GM19025 (cell line): Measurements from ENCODE around the gene CTCF.

Experiments
- ATAC-seq: cut with Tn5 transposase; IDR thresholded peaks from one replicate; pipeline ENCODE4 v1.9.1; 2021; ENCODE audit warnings: mild to moderate bottlenecking, low read depth, moderate library complexity; ENCODE audit not compliant: unreplicated experiment

The CTCF gene

GRCh38 chr16:67675579-67675935 lies 113.2 kb downstream of the CTCF start:
- ATAC-seq: no peak

GRCh38 chr16:67675999-67676398 lies 113.7 kb downstream of the CTCF start:
- no peak for ATAC-seq

- ATAC-seq: no peak
Observed at GRCh38 chr16:67676516-67676915, 114.2 kb downstream of the CTCF start.

- ATAC-seq: no peak
Observed at GRCh38 chr16:67676939-67677338, 114.6 kb downstream of the CTCF start.

GRCh38 chr16:67677712-67678111 lies 115.4 kb downstream of the CTCF start:
- ATAC-seq: no peak

GRCh38 chr16:67678354-67679023 lies 116.2 kb downstream of the CTCF start:
- ATAC-seq: no peak

GRCh38 chr16:67679935-67680897 lies 117.9 kb downstream of the CTCF start:
- no peak for ATAC-seq

GRCh38 chr16:67683767-67684166 lies 121.4 kb downstream of the CTCF start:
- no peak for ATAC-seq

GRCh38 chr16:67685388-67686112 lies 123.2 kb downstream of the CTCF start:
- no peak for ATAC-seq
